ENCODE results near the gene IER2. TPM values are rescaled to one million over a fixed set of nuclear protein-coding genes. Genes with fewer than 3 reads are reported as not detected.
A peak's percentile ranks its signal among the peaks of the same experiment; 100 is the strongest.

The IER2 gene
- total RNA-seq, 1 experiment from 2014 or later = 247 TPM

DNA sequence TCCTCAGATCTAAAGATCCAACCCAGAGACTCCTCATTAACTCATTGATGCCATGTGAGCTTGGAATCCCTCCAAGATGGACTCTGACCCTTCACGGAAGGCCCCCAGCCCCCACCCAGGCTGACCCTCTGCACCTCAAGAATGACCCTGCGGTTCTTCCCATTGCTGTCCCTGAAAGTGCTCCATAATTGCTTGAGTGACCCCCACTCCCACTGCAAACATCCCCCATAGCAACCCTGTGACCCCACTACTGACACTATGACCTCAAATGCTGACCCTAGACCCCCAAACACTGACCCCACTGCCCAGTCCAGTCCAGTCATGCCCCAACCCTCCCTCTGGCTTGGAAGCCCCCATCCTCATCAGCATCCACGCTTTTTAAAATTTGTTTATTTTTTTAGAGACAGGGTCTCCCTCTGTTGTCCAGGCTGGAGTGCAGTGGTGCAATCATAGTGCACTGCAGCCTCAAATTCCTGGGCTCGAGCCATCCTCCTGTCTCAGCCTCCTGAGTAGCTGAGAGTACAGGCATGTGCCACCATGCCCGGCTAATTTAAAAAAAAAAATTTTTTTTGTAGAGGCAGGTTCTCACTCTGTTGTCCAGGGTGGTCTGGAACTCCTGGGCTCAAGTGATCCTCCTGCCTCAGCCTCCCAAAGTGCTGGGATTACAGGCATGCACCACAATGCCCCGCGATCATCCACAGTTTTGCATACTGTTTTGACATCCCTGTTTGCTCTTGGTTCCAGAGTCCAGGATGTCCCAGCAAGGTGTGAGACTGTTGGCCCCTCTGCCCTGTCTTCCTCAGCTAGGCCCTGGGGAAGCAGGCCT lies 48.4 kb upstream of the IER2 start:
- H3K4me2 ChIP-seq (ENCODE audit: low read length) = peak overlapping the region; percentile 56
- no peak overlapping the region for H2AFZ ChIP-seq (ENCODE audit: low read depth, low read length, poor library complexity, severe bottlenecking)
- CTCF ChIA-PET = interaction anchor here (0.5 to 1.0 kb wide), 10 partner anchors 16 to 233 kb away, joined by 3 to 13 read pairs (median 4); partner anchors contain the start of gene NACC1
- H3K4me1 ChIP-seq (ENCODE audit: control insufficient read depth in 1 of 2, insufficient read depth in 2 of 2, low read length in 2 of 2) = peaks cover 3 to 39% of the 10 kb centered on the region in 2 experiments; a peak in 3 of 4 replicates
- H3K27me3 ChIP-seq (ENCODE audit: insufficient read depth, low read length) = no peaks in the 10 kb centered on the region
- no peaks in the 10 kb centered on the region for H3K9me2 ChIP-seq (ENCODE audit: insufficient read depth)
- DNase-seq (ENCODE audit: low read depth, low spot score) = no peak
- POLR2A ChIA-PET = interaction anchor here (1.0 kb wide), 1 partner anchor 51 kb away, joined by 4 read pairs; no protein-coding TSS in a partner anchor
- BruUV-seq (replicated peaks) = no TSS peak
- no peaks in the 10 kb centered on the region for H3K36me3 ChIP-seq (ENCODE audit: control insufficient read depth in 1 of 2, insufficient read depth in 2 of 2, low read length in 2 of 2)
- TF ChIP-seq ZFX (IDR thresholded peaks at IDR 0.05) = no peak
- TF ChIP-seq, protein P1, sequence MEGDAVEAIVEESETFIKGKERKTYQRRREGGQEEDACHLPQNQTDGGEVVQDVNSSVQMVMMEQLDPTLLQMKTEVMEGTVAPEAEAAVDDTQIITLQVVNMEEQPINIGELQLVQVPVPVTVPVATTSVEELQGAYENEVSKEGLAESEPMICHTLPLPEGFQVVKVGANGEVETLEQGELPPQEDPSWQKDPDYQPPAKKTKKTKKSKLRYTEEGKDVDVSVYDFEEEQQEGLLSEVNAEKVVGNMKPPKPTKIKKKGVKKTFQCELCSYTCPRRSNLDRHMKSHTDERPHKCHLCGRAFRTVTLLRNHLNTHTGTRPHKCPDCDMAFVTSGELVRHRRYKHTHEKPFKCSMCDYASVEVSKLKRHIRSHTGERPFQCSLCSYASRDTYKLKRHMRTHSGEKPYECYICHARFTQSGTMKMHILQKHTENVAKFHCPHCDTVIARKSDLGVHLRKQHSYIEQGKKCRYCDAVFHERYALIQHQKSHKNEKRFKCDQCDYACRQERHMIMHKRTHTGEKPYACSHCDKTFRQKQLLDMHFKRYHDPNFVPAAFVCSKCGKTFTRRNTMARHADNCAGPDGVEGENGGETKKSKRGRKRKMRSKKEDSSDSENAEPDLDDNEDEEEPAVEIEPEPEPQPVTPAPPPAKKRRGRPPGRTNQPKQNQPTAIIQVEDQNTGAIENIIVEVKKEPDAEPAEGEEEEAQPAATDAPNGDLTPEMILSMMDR (IDR thresholded peaks at IDR 0.05 in 2 of 3, conservative IDR thresholded peaks at IDR 0.05 in 1 of 3; ENCODE audit: borderline replicate concordance in 1 of 3, insufficient read depth in 1 of 3, low read depth in 2 of 3, low read length in 2 of 3) = 0 out of 6 replicates have a peak, but pooled peaks of 1 of the 3 experiments have one; percentile 1
- peak overlapping the region; percentile 16; the same call in 1 of the 2 replicates for H3K27ac ChIP-seq (ENCODE audit: low read depth, low read length)
- peak overlapping the region; percentile 28 to 45 for H3K4me3 ChIP-seq (replicated peaks in 1 of 2; ENCODE audit: low read depth in 1 of 2, low read length in 2 of 2)
- ATAC-seq = no peak
- no peaks in the 10 kb centered on the region for H3K9me3 ChIP-seq (ENCODE audit: control insufficient read depth in 1 of 2, insufficient read depth in 1 of 2, low read depth in 1 of 2, low read length in 2 of 2)
- H3K79me2 ChIP-seq (ENCODE audit: insufficient read depth, low read length) = no peaks in the 10 kb centered on the region
- intact Hi-C loops (cut with micrococcal nuclease) = loop anchor here (1.0 kb wide), 1 partner anchor 160 kb away; no protein-coding TSS in a partner anchor
- RAD21 ChIA-PET (ENCODE audit: low non-redundant PET in 1 of 2, low total read pairs in 2 of 2, uncharacterized antibody in 2 of 2, unreplicated experiment in 2 of 2) = interaction anchor here in 1 of 2 experiments (0.8 kb wide), 1 partner anchor 124 kb away, joined by 4 read pairs; no protein-coding TSS in a partner anchor
- no peaks in the 10 kb centered on the region for H4K20me1 ChIP-seq (ENCODE audit: insufficient read depth)
- H3K9ac ChIP-seq (ENCODE audit: low read length) = peak overlapping the region; percentile 44

GRCh38 chr19:13102416-13102665 lies 47.9 kb upstream of the IER2 start:
- BruUV-seq (replicated peaks) = TSS peak; percentile 39
- H4K20me1 ChIP-seq (ENCODE audit: insufficient read depth) = no peaks in the 10 kb centered on the region
- peak; percentile 33; the same call in 1 of the 2 replicates for ATAC-seq
- ChIA-PET RAD21 (ENCODE audit: low non-redundant PET in 1 of 2, low total read pairs in 2 of 2, uncharacterized antibody in 2 of 2, unreplicated experiment in 2 of 2) (no interaction called here), CTCF (no interaction called here), POLR2A (no interaction called here)
- no peaks in the 10 kb centered on the region for H3K27me3 ChIP-seq (ENCODE audit: insufficient read depth, low read length)
- H3K27ac ChIP-seq (ENCODE audit: low read depth, low read length) = peak overlapping the region; percentile 16; the same call in 1 of the 2 replicates
- peaks cover 3 to 38% of the 10 kb centered on the region in 2 experiments; a peak in 3 of 4 replicates for H3K4me1 ChIP-seq (ENCODE audit: control insufficient read depth in 1 of 2, insufficient read depth in 2 of 2, low read length in 2 of 2)
- H2AFZ ChIP-seq (ENCODE audit: low read depth, low read length, poor library complexity, severe bottlenecking) = no peak overlapping the region
- no peaks in the 10 kb centered on the region for H3K79me2 ChIP-seq (ENCODE audit: insufficient read depth, low read length)
- TF ChIP-seq ZFX (IDR thresholded peaks at IDR 0.05) = 0 out of 2 replicates have a peak, but pooled peaks have one; percentile 45
- TF ChIP-seq POLR2A (IDR thresholded peaks at IDR 0.05; ENCODE audit: borderline replicate concordance, extremely low read depth, insufficient read depth, insufficient read length) = no peak
- intact Hi-C loops (cut with micrococcal nuclease) = no loop called here
- H3K4me3 ChIP-seq (replicated peaks in 1 of 2; ENCODE audit: low read depth in 1 of 2, low read length in 2 of 2) = peak overlapping the region; percentile 28 to 45
- no peaks in the 10 kb centered on the region for H3K9me2 ChIP-seq (ENCODE audit: insufficient read depth)
- peaks cover 0 to 1% of the 10 kb centered on the region in 2 experiments; a peak in 1 of 4 replicates for H3K36me3 ChIP-seq (ENCODE audit: control insufficient read depth in 1 of 2, insufficient read depth in 2 of 2, low read length in 2 of 2)
- peak overlapping the region; percentile 44 for H3K9ac ChIP-seq (ENCODE audit: low read length)
- H3K4me2 ChIP-seq (ENCODE audit: low read length) = peak overlapping the region; percentile 56
- H3K9me3 ChIP-seq (ENCODE audit: control insufficient read depth in 1 of 2, insufficient read depth in 1 of 2, low read depth in 1 of 2, low read length in 2 of 2) = no peaks in the 10 kb centered on the region
- DNase-seq (ENCODE audit: low read depth, low spot score) = no peak

Data from HCT116 (cell line).